B cell (primary cell): Measurements from ENCODE around the gene ARID1A. TPM values are rescaled to one million over a fixed set of nuclear protein-coding genes. Genes with fewer than 3 reads are reported as not detected.

Source experiments
- ATAC-seq: fragments of 200-7000 bp; cut with Tn5 transposase; one replicate; pipeline ENCODE4 v1.10.0; 2021; ENCODE audit warnings: low read depth, mild to moderate bottlenecking, moderate number of reproducible peaks, moderate library complexity
- CTCF ChIA-PET: fragments of 350-600 bp; sonication (Branson Sonifier 250); formaldehyde crosslinking; loops from one replicate; lab custom pipeline; 2021; ENCODE audit warnings: antibody characterized with exemption, inconsistent platforms; lab: Charles Lee
- POLR2A ChIA-PET: fragments of 350-600 bp; sonication (Branson Sonifier 250); formaldehyde crosslinking; loops from one replicate; lab custom pipeline; 2021; ENCODE audit warnings: antibody characterized with exemption; lab: Charles Lee
- DNase-seq: peaks from one replicate; pipeline ENCODE4 v3.0.0; 2013
- H2AFZ ChIP-seq: 2 replicates; pipeline ENCODE4 v1.6.1; 2012; ENCODE audit warnings: mild to moderate bottlenecking, low read depth, low read length; ENCODE audit not compliant: insufficient read depth, poor library complexity, severe bottlenecking
- H3K27ac ChIP-seq, 2 donors: 1 replicate in 1 of 2; 2 replicates in 1 of 2; pipeline ENCODE4 v1.5.1; 2012 to 2013; ENCODE audit warnings: low read length in 2 of 2, mild to moderate bottlenecking in 2 of 2, moderate library complexity in 1 of 2
- H3K27me3 ChIP-seq, 4 experiments: fragments of 200-600 bp in 1 of 4; sonication (generic) in 1 of 4; replicated peaks in 1 of 4; 1 replicate in 2 of 4; 2 replicates in 2 of 4; pipeline versions ENCODE4 v1.6.1 to v1.7.0; 2013 to 2016; ENCODE audit warnings: low read length in 3 of 4, mild to moderate bottlenecking in 2 of 4, mixed read lengths in 1 of 4, moderate library complexity in 1 of 4; ENCODE audit not compliant: insufficient read depth in 4 of 4, control insufficient read depth in 3 of 4; ENCODE audit errors: control extremely low read depth in 1 of 4
- H3K36me3 ChIP-seq, 2 experiments: replicated peaks in 1 of 2; 1 replicate in 1 of 2; 2 replicates in 1 of 2; pipeline versions ENCODE4 v1.6.1 to v1.7.1; 2013; ENCODE audit warnings: low read length in 1 of 2; ENCODE audit not compliant: insufficient read depth in 2 of 2, control insufficient read depth in 1 of 2; ENCODE audit errors: control extremely low read depth in 1 of 2, extremely low read depth in 1 of 2
- H3K4me1 ChIP-seq, 2 donors: fragments of 200-600 bp in 1 of 2; sonication (generic) in 1 of 2; 1 replicate in 1 of 2; 2 replicates in 1 of 2; pipeline versions ENCODE4 v1.5.1 to v1.6.1; 2013 to 2017; ENCODE audit warnings: low read length in 2 of 2; ENCODE audit not compliant: control insufficient read depth in 2 of 2, insufficient read depth in 2 of 2
- H3K4me2 ChIP-seq: replicated peaks from 2 replicates; pipeline ENCODE3; 2012; ENCODE audit warnings: mild to moderate bottlenecking, low read depth, low read length; ENCODE audit not compliant: poor library complexity, severe bottlenecking
- H3K4me3 ChIP-seq, 5 experiments: fragments of 200-600 bp in 1 of 5; sonication (generic) in 1 of 5; 1 replicate in 3 of 5; 2 replicates in 2 of 5; pipeline versions ENCODE4 v1.5.1 to v1.7.0; 2011 to 2016; ENCODE audit warnings: low read length in 4 of 5, mild to moderate bottlenecking in 4 of 5, low read depth in 2 of 5, control low read depth in 1 of 5, moderate library complexity in 1 of 5; ENCODE audit not compliant: insufficient read depth in 1 of 5; ENCODE audit errors: control extremely low read depth in 1 of 5, extremely low read depth in 1 of 5
- H3K79me2 ChIP-seq: fragments of 200-600 bp; sonication (generic); one replicate; pipeline ENCODE4 v1.6.0; 2016; ENCODE audit warnings: low read length; ENCODE audit not compliant: control insufficient read depth, insufficient read depth
- H3K9ac ChIP-seq: fragments of 200-600 bp; sonication (generic); 2 replicates; pipeline ENCODE4 v1.6.1; 2017; ENCODE audit warnings: mild to moderate bottlenecking, low read length, moderate library complexity
- H3K9me3 ChIP-seq, 3 donors: one replicate each; pipeline versions ENCODE4 v1.6.1 to v1.7.1; 2013; ENCODE audit warnings: low read length in 2 of 3; ENCODE audit not compliant: control insufficient read depth in 2 of 3, insufficient read depth in 1 of 3; ENCODE audit errors: control extremely low read depth in 1 of 3
- H4K20me1 ChIP-seq: 2 replicates; pipeline ENCODE4 v1.6.0; 2012; ENCODE audit warnings: mild to moderate bottlenecking, low read length; ENCODE audit not compliant: insufficient read depth, control insufficient read depth, poor library complexity, severe bottlenecking
- H3K27ac Mint-ChIP-seq: one replicate; pipeline ENCODE4 v1.8.0; 2021; ENCODE audit warnings: mixed read lengths
- H3K27me3 Mint-ChIP-seq: one replicate; pipeline ENCODE4 v1.8.0; 2021; ENCODE audit warnings: mixed read lengths
- H3K4me1 Mint-ChIP-seq: one replicate; pipeline ENCODE4 v1.8.0; 2021; ENCODE audit warnings: mixed read lengths
- H3K4me3 Mint-ChIP-seq: one replicate; pipeline ENCODE4 v1.8.0; 2021; ENCODE audit warnings: mixed read lengths
- H3K9me3 Mint-ChIP-seq: one replicate; pipeline ENCODE4 v1.8.0; 2022; ENCODE audit warnings: mixed read lengths; ENCODE audit not compliant: insufficient read depth
- CTCF ChIP-seq: fragments of 200-600 bp; IDR thresholded peaks from one replicate; pipeline ENCODE4 v1.8.0; 2022; ENCODE audit warnings: antibody characterized with exemption, mild to moderate bottlenecking
- EZH2 ChIP-seq: IDR thresholded peaks from 2 replicates; pipeline ENCODE4 v1.6.1; 2012; ENCODE audit warnings: borderline replicate concordance, low read depth, mild to moderate bottlenecking, moderate library complexity, low read length; ENCODE audit not compliant: insufficient read depth, poor library complexity, severe bottlenecking
- WGBS: methylation state at CpG from one replicate; pipeline ENCODE4 v1.1.5; 2013; ENCODE audit warnings: missing lambda C conversion rate; ENCODE audit not compliant: insufficient coverage; 5-methylcytosine and 5-hydroxymethylcytosine counted together
- intact Hi-C: fragments of 100-400 bp; cut with micrococcal nuclease; formaldehyde crosslinking; loops from one replicate; pipeline ENCODE4 v1.10.0; 2022
- polyA plus RNA-seq: library from polyadenylated mRNA; depleted of rRNA; stranded (reverse); fragments of >200 nt; gene quantifications from 2 replicates; pipeline ENCODE4 v1.2.3, GENCODE V29; 2012
- total RNA-seq, 2 donors: library from RNA; stranded (reverse); fragments of 120-200 nt in 1 of 2; gene quantifications; 1 replicate in 1 of 2; 2 replicates in 1 of 2; pipeline versions ENCODE4 v1.2.3 to v1.2.4, GENCODE V29; 2013 to 2022

Gene ARID1A
- total and polyA plus RNA-seq, 2 donors (not counting 1 experiment from before 2014, with no cell fraction given) = 80.7 to 150 TPM

GRCh38 chr1:26677306-26678115 is 18.3 kb upstream of the ARID1A start:
- Mint-ChIP-seq H3K9me3 (no peaks in the 10 kb centered on the region), H3K4me3 (peak overlapping the region; percentile 77), H3K27me3 (no peaks in the 10 kb centered on the region), H3K4me1 (peaks cover 15% of the 10 kb centered on the region), H3K27ac (peak overlapping the region; percentile 83)
- Histone ChIP-seq H3K4me2 (peak overlapping the region; percentile 59), H3K9ac (peak overlapping the region; percentile 10), H4K20me1 (no peaks in the 10 kb centered on the region), H3K4me3 (peak overlapping the region in 4 of 5 experiments; percentile 13 to 31 (median 24)), H2AFZ (peak overlapping the region; percentile 67), H3K79me2 (no peaks in the 10 kb centered on the region), H3K27me3 (no peaks in the 10 kb centered on the region), H3K27ac (peak overlapping the region in 1 of 2 donors; percentile 12), H3K36me3 (no peaks in the 10 kb centered on the region), H3K4me1 (peaks cover 14 to 15% of the 10 kb centered on the region in 2 donors), H3K9me3 (no peaks in the 10 kb centered on the region)
- ChIA-PET POLR2A (interaction anchor here (0.5 to 1.8 kb wide), 6 partner anchors 14 to 772 kb away, joined by 3 to 14 read pairs (median 4); partner anchors contain the start of gene PIGV), CTCF (interaction anchor here (0.6 to 4.3 kb wide), 31 partner anchors 9 to 177 kb away, joined by 3 to 117 read pairs (median 5); partner anchors contain the start of gene PIGV)
- TF ChIP-seq CTCF = peak; percentile 45
- no peak for TF ChIP-seq EZH2
- intact Hi-C loops = loop anchor here (1.0 kb wide), 3 partner anchors 15 to 112 kb away; no protein-coding TSS in a partner anchor
- WGBS = 0% methylated on average over 8 of the region's 9 CpGs
- DNase-seq (peak; percentile 76), ATAC-seq (peak; percentile 96)
